Mesenchymal stem cell (in vitro differentiated cells and primary cell): ENCODE data around the gene IGFBP4.

Experiments used
- DNase-seq: peaks from one replicate; pipeline ENCODE4 v3.0.0-alpha.2; 2013
- H2AFZ ChIP-seq: one replicate; pipeline ENCODE4 v1.6.1; 2013; ENCODE audit warnings: low read depth, mild to moderate bottlenecking, control low read depth, inconsistent platforms, low read length, moderate library complexity
- H2AK5ac ChIP-seq: 2 replicates; pipeline ENCODE4 v1.6.1; 2013; ENCODE audit warnings: low read length, moderate library complexity, mild to moderate bottlenecking, inconsistent platforms; ENCODE audit not compliant: severe bottlenecking
- H2BK120ac ChIP-seq: one replicate; pipeline ENCODE4 v1.6.1; 2013; ENCODE audit warnings: low read depth, mild to moderate bottlenecking, inconsistent platforms, low read length, moderate library complexity
- H2BK12ac ChIP-seq, 2 experiments: one replicate each; pipeline ENCODE4 v1.6.1; 2013; ENCODE audit warnings: inconsistent platforms in 2 of 2, low read length in 2 of 2, mild to moderate bottlenecking in 2 of 2, moderate library complexity in 2 of 2, control low read depth in 1 of 2
- H2BK15ac ChIP-seq: one replicate; pipeline ENCODE4 v1.6.1; 2013; ENCODE audit warnings: mild to moderate bottlenecking, low read depth, inconsistent platforms; ENCODE audit not compliant: poor library complexity, severe bottlenecking
- H2BK5ac ChIP-seq: 2 replicates; pipeline ENCODE4 v1.6.1; 2013; ENCODE audit warnings: low read depth, mild to moderate bottlenecking, low read length, control low read depth, inconsistent platforms; ENCODE audit not compliant: poor library complexity, severe bottlenecking
- H3K14ac ChIP-seq, 2 experiments: one replicate each; pipeline ENCODE4 v1.6.1; 2013; ENCODE audit warnings: inconsistent platforms in 2 of 2, low read length in 2 of 2, control low read depth in 1 of 2, mild to moderate bottlenecking in 1 of 2, moderate library complexity in 1 of 2
- H3K18ac ChIP-seq, 2 experiments: one replicate each; pipeline ENCODE4 v1.6.1; 2013; ENCODE audit warnings: inconsistent platforms in 2 of 2, low read length in 2 of 2, control low read depth in 1 of 2, low read depth in 1 of 2, mild to moderate bottlenecking in 1 of 2
- H3K23ac ChIP-seq, 2 experiments: one replicate each; pipeline ENCODE4 v1.6.1; 2013; ENCODE audit warnings: inconsistent platforms in 2 of 2, low read length in 2 of 2, mild to moderate bottlenecking in 2 of 2, moderate library complexity in 2 of 2, control low read depth in 1 of 2
- H3K27ac ChIP-seq: 2 replicates; pipeline ENCODE4 v1.5.1; 2013; ENCODE audit warnings: mild to moderate bottlenecking, moderate library complexity, low read length, control low read depth, inconsistent platforms; ENCODE audit not compliant: poor library complexity, severe bottlenecking
- H3K27me3 ChIP-seq, 2 experiments: 2 replicates each; pipeline versions ENCODE4 v1.6.1 to v1.7.0; 2013; ENCODE audit warnings: low read length in 2 of 2, mild to moderate bottlenecking in 2 of 2, moderate library complexity in 2 of 2, control low read depth in 1 of 2, inconsistent platforms in 1 of 2; ENCODE audit not compliant: control insufficient read depth in 1 of 2, insufficient read depth in 1 of 2
- H3K36me3 ChIP-seq, 2 experiments: 2 replicates each; pipeline versions ENCODE4 v1.6.1 to v1.7.0; 2013; ENCODE audit warnings: low read length in 2 of 2, control low read depth in 1 of 2, inconsistent platforms in 1 of 2, low read depth in 1 of 2, mild to moderate bottlenecking in 1 of 2; ENCODE audit not compliant: insufficient read depth in 2 of 2, control insufficient read depth in 1 of 2
- H3K4ac ChIP-seq, 2 experiments: one replicate each; pipeline ENCODE4 v1.6.1; 2013; ENCODE audit warnings: inconsistent platforms in 2 of 2, low read length in 2 of 2, mild to moderate bottlenecking in 2 of 2, moderate library complexity in 2 of 2, control low read depth in 1 of 2, low read depth in 1 of 2
- H3K4me1 ChIP-seq: 2 replicates; pipeline ENCODE4 v1.6.1; 2013; ENCODE audit warnings: low read depth, low read length, control low read depth; ENCODE audit not compliant: control insufficient read depth, insufficient read depth
- H3K4me2 ChIP-seq: 2 replicates; pipeline ENCODE4 v1.6.1; 2013; ENCODE audit warnings: low read length, mild to moderate bottlenecking, inconsistent platforms; ENCODE audit not compliant: poor library complexity, severe bottlenecking
- H3K4me3 ChIP-seq, 2 experiments: 2 replicates each; pipeline versions ENCODE4 v1.5.1 to v1.7.0; 2013; ENCODE audit warnings: low read length in 2 of 2, mild to moderate bottlenecking in 2 of 2, control low read depth in 1 of 2, low read depth in 1 of 2; ENCODE audit not compliant: insufficient read depth in 1 of 2
- H3K79me1 ChIP-seq: replicated peaks from 2 replicates; pipeline ENCODE4 v1.6.1; 2013; ENCODE audit warnings: mild to moderate bottlenecking, control low read depth, low read length, inconsistent platforms; ENCODE audit not compliant: poor library complexity, severe bottlenecking
- H3K9ac ChIP-seq: 2 replicates; pipeline ENCODE4 v1.7.0; 2013; ENCODE audit warnings: mild to moderate bottlenecking, low read length, moderate library complexity
- H3K9me3 ChIP-seq: 2 replicates; pipeline ENCODE4 v1.7.0; 2013; ENCODE audit warnings: mild to moderate bottlenecking, low read length; ENCODE audit not compliant: control insufficient read depth
- H4K8ac ChIP-seq: one replicate; pipeline ENCODE4 v1.6.1; 2013; ENCODE audit warnings: inconsistent platforms, mild to moderate bottlenecking, low read length, moderate library complexity
- H4K91ac ChIP-seq: one replicate; pipeline ENCODE4 v1.6.1; 2013; ENCODE audit warnings: mild to moderate bottlenecking, low read length, inconsistent platforms
- WGBS: methylation state at CpG from one replicate; pipeline ENCODE4 v1.1.7; 2013; ENCODE audit warnings: mixed read lengths; 5-methylcytosine and 5-hydroxymethylcytosine counted together

Gene IGFBP4

GRCh38 chr17:40501499-40501911, 58.3 kb downstream of the IGFBP4 start, which contains the start of gene TNS4:
Gene TNS4, minus strand, starts transcription at chr17:40501623. Its CDS starts 5,198 bp downstream, at chr17:40496425.
- H3K18ac ChIP-seq, result peak within 1 kb of the TSS in 1 of 2 experiments; percentile 35
- H3K4me3 ChIP-seq, result no peak within 1 kb of the TSS
- peak within 1 kb of the TSS; percentile 26 for H2BK15ac ChIP-seq
- no peak within 1 kb of the TSS for H3K9ac ChIP-seq
- H3K14ac ChIP-seq, result peak within 1 kb of the TSS in 1 of 2 experiments; percentile 14
- no peaks in the 10 kb centered on the region for H3K79me1 ChIP-seq
- H2BK12ac ChIP-seq, result peak within 1 kb of the TSS; percentile 22 to 64
- H3K27ac ChIP-seq, result no peak within 1 kb of the TSS
- H3K4me2 ChIP-seq, result no peak within 1 kb of the TSS
- no peak within 1 kb of the TSS for H3K23ac ChIP-seq
- peaks cover 15% of the 10 kb centered on the region for H3K4me1 ChIP-seq
- no peaks in the 10 kb centered on the region for H3K27me3 ChIP-seq
- no peak within 1 kb of the TSS for H4K91ac ChIP-seq
- H3K4ac ChIP-seq, result no peak within 1 kb of the TSS
- peaks cover 0 to 3% of the 10 kb centered on the region in 2 experiments for H3K36me3 ChIP-seq
- 80% methylated on average over 7 of the region's 7 CpGs for WGBS
- no peak within 1 kb of the TSS for H2AK5ac ChIP-seq
- no peak within 1 kb of the TSS for H2BK120ac ChIP-seq
- no peaks in the 10 kb centered on the region for H3K9me3 ChIP-seq
- no peak within 1 kb of the TSS for H2AFZ ChIP-seq
- no peak within 1 kb of the TSS for H4K8ac ChIP-seq
- H2BK5ac ChIP-seq, result no peak within 1 kb of the TSS
- DNase-seq, result no peak

GRCh38 chr17:40502716-40503115, 59.5 kb downstream of the IGFBP4 start:
- H3K23ac ChIP-seq, result no peak overlapping the region
- no peak overlapping the region for H2BK120ac ChIP-seq
- H3K4me2 ChIP-seq, result no peak overlapping the region
- H3K4me1 ChIP-seq, result peaks cover 17% of the 10 kb centered on the region
- H4K91ac ChIP-seq, result no peak overlapping the region
- 95% methylated on average over 5 of the region's 5 CpGs for WGBS
- no peaks in the 10 kb centered on the region for H3K9me3 ChIP-seq
- peaks cover 0 to 3% of the 10 kb centered on the region in 2 experiments for H3K36me3 ChIP-seq
- H2BK12ac ChIP-seq, result no peak overlapping the region
- H3K4ac ChIP-seq, result no peak overlapping the region
- DNase-seq, result no peak
- no peak overlapping the region for H2AK5ac ChIP-seq
- H3K18ac ChIP-seq, result no peak overlapping the region
- no peak overlapping the region for H3K4me3 ChIP-seq
- H2BK5ac ChIP-seq, result no peak overlapping the region
- no peak overlapping the region for H4K8ac ChIP-seq
- no peak overlapping the region for H2AFZ ChIP-seq
- H3K9ac ChIP-seq, result no peak overlapping the region
- no peak overlapping the region for H2BK15ac ChIP-seq
- no peak overlapping the region for H3K14ac ChIP-seq
- no peaks in the 10 kb centered on the region for H3K27me3 ChIP-seq
- no peaks in the 10 kb centered on the region for H3K79me1 ChIP-seq
- H3K27ac ChIP-seq, result no peak overlapping the region

DNA sequence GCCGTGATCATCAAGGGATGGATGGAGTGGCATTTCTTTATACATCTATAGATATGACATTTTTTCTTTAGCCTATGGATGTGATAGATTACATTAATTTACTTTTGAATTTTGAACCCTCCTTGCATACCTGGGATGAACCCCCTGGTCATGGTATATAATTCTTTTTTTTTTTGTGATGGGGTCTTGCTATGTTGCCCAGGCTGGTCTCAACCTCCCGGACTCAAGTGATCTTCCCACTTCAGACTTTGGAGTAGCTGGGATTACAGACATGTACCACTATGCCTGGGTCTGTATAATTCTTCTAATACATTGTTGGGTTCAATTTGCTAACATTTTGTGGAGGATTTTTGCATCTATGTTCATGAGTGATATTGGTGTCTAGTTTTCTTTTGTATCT, 59.9 kb downstream of the IGFBP4 start:
- Histone ChIP-seq H3K14ac (no peak overlapping the region), H3K27ac (no peak overlapping the region), H3K18ac (no peak overlapping the region), H3K9ac (no peak overlapping the region), H4K91ac (no peak overlapping the region), H3K23ac (no peak overlapping the region), H3K4me1 (peaks cover 14% of the 10 kb centered on the region), H3K79me1 (no peaks in the 10 kb centered on the region), H2BK5ac (no peak overlapping the region), H3K4ac (no peak overlapping the region), H2BK12ac (no peak overlapping the region), H2AK5ac (no peak overlapping the region), H3K4me3 (no peak overlapping the region), H3K4me2 (no peak overlapping the region), H4K8ac (no peak overlapping the region), H2AFZ (no peak overlapping the region), H3K9me3 (no peaks in the 10 kb centered on the region), H2BK120ac (no peak overlapping the region), H3K36me3 (peaks cover 0 to 3% of the 10 kb centered on the region in 2 experiments), H2BK15ac (no peak overlapping the region), H3K27me3 (no peaks in the 10 kb centered on the region)
- DNase-seq, result no peak
- WGBS, result 100% methylated on average over 1 of the region's 2 CpGs

DNA sequence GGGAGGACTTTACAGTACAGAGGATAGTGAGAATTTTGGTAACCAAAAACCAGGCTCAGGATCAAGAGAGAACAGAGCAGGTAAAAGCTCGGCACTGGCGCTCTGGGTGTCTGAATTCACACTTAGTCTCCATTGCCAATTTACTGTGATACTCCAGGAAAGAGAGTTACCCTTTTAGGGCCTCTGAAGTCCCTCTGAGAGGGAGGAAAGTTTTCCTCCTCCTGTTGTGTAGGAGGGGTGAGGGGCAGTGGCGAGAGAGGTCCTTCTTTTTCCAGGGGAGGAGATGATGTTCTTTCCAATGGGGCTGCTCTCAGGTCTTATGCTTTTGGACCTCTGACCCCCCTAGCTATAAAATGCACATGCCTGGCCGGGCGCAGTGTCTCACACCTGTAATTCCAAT, 63.5 kb downstream of the IGFBP4 start:
- Histone ChIP-seq H3K23ac (no peak overlapping the region), H3K27ac (no peak overlapping the region), H3K27me3 (no peaks in the 10 kb centered on the region), H2AFZ (no peak overlapping the region), H4K91ac (no peak overlapping the region), H3K4ac (no peak overlapping the region), H2BK12ac (no peak overlapping the region), H2BK15ac (no peak overlapping the region), H3K4me3 (no peak overlapping the region), H3K18ac (no peak overlapping the region), H3K36me3 (no peaks in the 10 kb centered on the region), H2AK5ac (no peak overlapping the region), H2BK5ac (no peak overlapping the region), H3K79me1 (no peaks in the 10 kb centered on the region), H3K9ac (no peak overlapping the region), H3K4me1 (peaks cover 19% of the 10 kb centered on the region), H4K8ac (no peak overlapping the region), H2BK120ac (no peak overlapping the region), H3K9me3 (no peaks in the 10 kb centered on the region), H3K4me2 (no peak overlapping the region), H3K14ac (no peak overlapping the region)
- WGBS, result 49% methylated on average over 4 of the region's 5 CpGs
- DNase-seq, result no peak
